NCI-H146 treated with DMSO at 0.1 percent for 48 hours (cell line): ENCODE data around the gene KDM6A.
"Not testable (repeated sequence)": the region's sequence is repeated elsewhere in the genome, so short reads cannot be mapped to it uniquely, and the experiment has no call there.

ENCODE experiments used
- DNase-seq: peaks from one replicate; lab custom pipeline; 2025; ENCODE audit not compliant: unreplicated experiment; lab: John Stamatoyannopoulos, UW

Gene KDM6A

DNA sequence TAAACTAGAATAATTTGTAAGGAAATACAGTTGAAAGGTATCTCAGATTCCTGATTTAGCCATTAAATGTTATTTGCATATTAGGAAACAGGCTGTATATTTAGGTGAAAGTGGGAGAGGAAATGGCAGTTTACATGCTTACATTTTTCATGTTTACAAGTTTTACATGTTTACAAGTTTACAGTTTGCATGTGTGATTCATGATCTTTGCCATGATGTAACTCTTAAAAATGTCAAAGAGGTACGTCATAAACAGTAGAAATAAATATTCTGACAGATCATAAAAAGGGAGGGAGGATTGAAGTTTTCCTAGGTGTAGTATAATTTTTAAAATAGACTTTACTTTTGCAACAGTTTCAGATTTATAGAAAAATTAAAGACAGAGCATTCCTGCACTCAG, 45.7 kb downstream of the KDM6A start:
- DNase-seq, result no peak

DNA sequence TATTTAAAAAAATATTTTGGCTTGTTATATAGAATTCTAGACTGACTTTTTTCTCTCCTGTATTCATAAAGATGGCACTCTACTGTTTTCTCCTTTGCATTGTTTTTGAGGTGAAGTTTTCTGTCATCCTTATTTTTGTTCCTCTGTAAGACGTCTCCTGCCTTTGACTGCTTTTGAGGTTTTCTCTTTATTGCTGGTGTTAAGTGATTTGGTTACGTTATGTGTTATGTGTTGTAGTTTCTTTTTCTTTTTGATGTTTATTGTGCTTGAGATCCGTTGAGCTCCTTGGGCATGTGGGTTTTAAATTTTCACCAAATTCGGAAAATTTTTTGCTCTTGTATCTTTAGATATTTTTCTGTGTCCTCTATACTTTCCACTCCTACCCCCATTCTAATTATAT, 50.0 kb downstream of the KDM6A start:
- DNase-seq, result no peak

DNA sequence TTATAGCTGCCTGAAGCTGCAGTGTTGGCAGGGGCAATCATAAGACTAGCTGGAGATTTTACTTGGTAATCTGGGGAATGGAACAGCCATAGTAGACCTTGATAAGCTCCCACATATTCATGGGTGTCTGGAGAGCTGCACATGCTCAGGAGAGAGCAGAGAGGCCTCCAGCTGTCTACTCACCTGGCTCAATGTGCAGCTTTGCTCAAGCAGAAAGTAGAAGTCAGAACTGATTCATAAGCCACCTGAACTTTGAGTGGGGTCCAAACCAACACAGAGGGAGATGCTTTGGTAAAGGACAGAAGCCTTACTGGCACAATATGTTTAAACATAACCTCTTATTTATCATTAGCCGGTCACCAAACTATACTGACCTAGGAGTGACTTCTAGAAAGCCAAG, 54.4 kb downstream of the KDM6A start:
- DNase-seq, result no peak

- DNase-seq, result no peak
Measured at GRCh38 chrX:44931441-44931973, 58.5 kb downstream of the KDM6A start.

DNA sequence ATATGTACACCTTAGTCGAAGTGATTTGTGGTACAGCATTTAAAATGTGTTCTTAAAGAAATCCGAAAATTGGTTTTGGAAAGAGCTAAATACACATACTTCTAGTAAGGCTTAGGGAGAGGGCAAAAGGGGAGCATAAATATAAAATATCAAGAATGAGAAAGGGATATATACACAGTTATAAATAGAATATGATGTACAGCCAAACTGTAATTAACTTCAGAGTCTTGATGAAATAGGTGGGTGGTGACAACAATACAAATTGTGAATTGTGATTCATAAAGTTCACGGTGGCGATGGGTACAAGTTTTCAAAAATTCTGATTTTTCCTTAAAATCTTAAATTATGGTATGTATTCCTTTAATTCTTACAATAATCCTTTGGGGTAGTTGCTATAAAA, 62.2 kb downstream of the KDM6A start:
- DNase-seq, result no peak

DNA sequence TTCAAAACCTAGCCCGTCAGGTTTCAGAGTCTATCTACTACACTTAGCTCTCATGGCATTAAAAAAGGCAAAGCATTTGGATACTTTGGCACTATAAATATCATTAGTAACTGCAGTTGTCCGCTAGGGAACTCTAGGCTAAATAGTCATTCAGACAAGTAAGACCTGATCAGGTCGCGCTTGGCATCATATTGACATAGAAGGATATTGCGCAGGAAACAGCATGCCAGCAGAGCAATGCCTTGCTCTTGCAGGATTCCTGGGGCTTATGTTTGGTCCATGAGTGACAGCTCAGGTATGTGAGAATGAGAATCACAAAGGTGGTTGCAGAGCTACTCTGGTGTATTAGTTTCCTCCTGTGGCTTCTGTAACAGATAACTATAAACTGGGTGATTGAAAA, 62.7 kb downstream of the KDM6A start:
- no peak for DNase-seq

GRCh38 chrX:44937606-44938005, 64.6 kb downstream of the KDM6A start:
- DNase-seq, result no peak

DNA sequence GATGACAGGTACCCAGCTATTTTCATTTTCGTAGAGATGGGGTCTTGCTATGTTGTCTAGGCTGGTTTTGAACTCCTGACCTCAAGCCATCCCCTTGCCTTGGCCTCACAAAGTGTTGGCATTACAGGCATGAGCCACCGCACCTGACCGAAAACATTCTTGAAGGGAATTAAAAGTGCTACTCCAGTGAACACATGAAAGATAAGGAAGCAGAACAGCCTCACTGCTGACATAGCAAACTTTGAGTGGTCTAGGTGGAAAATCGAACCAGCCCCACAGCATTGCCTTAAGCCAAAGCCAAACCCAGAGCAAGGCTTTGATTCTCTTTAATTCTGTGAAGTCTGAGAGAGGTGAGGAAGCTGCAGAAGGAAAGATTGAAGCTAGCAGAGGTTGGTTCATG, 65.1 kb downstream of the KDM6A start:
- DNase-seq, result no peak

DNA sequence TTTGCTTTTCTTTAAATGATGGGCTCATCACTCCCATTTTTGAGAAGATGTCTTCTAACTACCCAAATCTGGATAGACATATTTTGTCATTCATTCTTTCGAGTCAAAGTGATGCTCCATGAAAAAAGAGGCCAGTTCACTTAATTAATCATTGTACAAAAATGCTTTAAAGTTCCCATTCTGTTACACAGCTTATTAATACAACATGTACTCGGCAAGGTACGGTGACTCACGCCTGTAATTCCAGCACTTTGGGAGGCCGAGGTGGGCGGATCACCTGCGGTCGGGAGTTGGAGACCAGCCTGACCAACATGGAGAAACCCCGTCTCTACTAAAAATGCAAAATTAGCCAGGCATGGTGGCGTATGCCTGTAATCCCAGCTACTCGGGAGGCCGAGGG, 67.6 kb downstream of the KDM6A start:
- not testable (repeated sequence) for DNase-seq

DNA sequence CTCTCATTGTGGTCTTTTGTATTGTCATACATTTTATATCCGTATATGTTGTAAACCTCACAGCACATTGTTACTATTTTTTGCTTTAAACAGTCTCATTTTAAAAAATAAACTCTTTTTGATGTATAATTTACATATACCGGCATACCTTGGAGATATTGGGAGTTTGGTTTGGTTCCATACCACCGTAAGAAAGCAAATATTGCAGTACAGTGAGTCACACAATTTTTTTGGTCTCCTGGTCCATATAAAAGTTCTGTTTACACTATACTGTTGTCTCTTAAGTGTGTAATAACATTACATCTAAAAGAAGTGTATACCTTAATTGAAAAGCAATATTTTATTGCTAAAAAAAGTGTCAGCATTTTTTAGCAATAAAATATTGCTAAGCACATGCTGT, 70.0 kb downstream of the KDM6A start:
- DNase-seq, result no peak

GRCh38 chrX:44944894-44945293, 71.9 kb downstream of the KDM6A start:
- no peak for DNase-seq

- DNase-seq, result no peak
Measured at GRCh38 chrX:44945736-44946135, 72.7 kb downstream of the KDM6A start.

- no peak for DNase-seq
Measured at GRCh38 chrX:44946771-44947170, 73.8 kb downstream of the KDM6A start.

DNA sequence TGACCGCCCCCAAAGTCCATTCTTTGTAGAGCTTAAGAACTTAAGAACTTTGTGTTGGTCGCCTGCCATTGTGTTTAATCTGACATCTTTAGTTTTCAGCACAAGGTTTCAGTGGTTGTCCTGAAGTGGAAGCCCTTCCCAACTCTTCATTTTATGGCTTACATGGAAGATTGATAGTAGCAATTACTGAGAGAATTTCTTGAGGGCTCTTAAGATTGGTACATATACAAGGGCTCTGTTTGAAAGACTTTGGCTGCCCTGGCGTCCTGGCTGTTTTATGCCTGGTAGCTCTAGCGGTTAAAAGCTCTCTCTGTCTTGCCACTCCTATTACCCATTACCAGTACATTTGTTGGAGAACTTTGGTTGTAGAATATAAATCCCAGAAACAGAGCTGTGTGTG, 75.0 kb downstream of the KDM6A start:
- DNase-seq, result no peak

GRCh38 chrX:44948406-44948805, 75.4 kb downstream of the KDM6A start:
- DNase-seq, result no peak

GRCh38 chrX:44949125-44949524, 76.1 kb downstream of the KDM6A start:
- no peak for DNase-seq

DNA sequence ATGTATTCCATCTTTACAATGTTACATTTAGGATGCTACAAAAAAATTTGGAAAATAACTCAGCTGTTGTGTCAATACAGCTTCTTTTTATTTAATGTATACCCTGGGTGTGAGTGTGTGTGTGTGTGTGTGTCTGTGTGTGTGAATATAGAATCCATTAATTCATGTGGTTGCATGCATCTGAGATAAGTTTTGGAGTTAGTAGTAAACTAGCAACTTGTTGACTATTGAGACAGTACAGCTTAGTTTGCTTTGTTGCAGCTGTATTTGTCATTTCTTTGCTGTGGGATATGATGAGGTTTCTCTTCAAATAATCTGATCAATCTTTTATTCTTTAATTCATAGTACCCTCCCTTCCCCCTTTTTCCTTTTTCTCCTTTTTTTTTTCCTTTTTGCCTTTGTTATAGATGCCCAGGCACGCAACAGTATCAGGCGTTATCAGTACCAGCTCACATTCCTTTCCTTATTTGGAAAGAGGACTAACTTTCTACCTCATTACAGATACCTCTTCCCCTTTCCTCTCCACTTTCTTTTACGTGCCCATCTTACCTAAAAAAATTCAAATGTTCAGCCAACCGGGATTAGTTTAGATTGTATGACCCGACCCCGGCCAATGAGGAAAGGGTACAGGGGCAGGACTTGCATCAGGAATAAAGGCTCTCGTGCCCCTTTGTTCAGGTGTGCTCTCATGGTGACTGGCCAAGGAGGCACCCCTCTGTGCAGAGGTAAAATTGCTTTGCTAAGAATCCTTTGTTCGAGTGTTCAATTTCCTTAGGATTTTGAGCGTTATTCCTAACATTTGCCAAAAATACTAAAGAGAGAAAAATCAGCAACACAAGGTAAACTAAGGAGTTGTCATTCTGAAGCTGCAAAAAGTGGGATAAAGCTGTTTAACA, 77.7 kb downstream of the KDM6A start:
- DNase-seq, result not testable (repeated sequence)

- DNase-seq, result no peak
Measured at GRCh38 chrX:44951572-44952067, 78.6 kb downstream of the KDM6A start.

GRCh38 chrX:44952329-44953027, 79.5 kb downstream of the KDM6A start:
- DNase-seq, result no peak

DNA sequence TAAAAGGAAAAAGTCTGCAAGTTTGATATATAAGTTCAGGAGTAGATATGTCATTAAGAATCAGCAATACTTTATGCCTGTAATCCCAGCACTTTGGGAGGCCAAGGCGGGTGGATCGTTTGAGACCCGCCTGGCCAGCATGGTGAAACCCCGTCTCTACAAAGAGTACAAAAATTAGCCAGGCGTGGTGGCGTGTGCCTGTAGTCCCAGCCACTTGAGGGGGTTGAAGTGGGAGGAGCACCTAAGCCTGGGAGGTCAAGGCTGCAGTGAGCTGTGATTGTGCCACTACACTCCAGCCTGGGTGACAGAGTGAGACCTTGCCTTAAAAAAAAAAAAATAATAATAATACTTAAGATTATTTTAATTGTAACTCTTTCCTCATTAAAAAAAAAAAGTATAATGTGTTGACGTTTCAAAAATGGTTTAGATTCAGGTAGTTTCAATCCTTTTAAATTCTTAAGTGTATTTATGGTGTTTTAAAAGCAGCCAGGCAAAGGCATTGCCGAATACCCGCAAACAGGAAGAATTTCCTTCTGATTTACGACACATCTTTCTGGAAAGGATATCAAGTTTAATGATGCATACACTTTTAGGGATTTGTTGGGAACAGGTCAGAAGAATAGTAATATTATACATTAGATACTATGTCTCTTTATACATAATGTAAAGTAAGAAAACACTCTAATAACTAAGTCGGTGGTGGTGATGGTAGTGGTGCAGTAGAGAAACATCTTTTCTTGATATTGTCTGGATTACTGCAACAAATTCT, 80.9 kb downstream of the KDM6A start:
- DNase-seq, result no peak

DNA sequence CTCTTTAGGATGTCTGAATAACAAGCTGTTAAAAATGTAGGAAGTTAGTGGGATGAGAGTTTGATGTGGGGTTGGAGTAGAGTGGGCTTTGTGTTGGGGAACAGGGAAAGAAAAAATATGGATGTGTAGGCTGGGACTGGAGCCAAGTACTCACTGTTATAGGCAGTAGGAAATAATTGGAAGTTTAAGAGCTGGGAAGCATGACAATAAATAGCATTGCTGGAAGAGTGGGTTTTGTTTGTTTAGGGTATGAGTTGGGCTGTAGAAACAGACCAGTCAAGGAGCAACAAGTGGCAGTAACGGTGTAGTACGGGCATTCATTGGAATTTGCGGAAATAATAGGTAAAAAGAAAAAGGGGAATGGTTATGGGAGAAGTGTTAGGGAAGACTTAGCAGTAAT, 81.6 kb downstream of the KDM6A start:
- no peak for DNase-seq
